Activated CD4-positive, alpha-beta T cell treated with anti-CD3 and anti-CD28 coated beads, Interleukin-2, amount 10 ng/mL, durations not matched to agents 7 days and 5 days (primary cell): Measurements from ENCODE around the gene DIAPH1. TPM values are rescaled to one million over a fixed set of nuclear protein-coding genes. Genes with fewer than 3 reads are reported as not detected.
A peak's percentile ranks its signal among the peaks of the same experiment; 100 is the strongest.

ENCODE experiments used
- CTCF ChIA-PET: fragments of 350-600 bp; sonication (Branson Sonifier 250); formaldehyde crosslinking; loops from one replicate; lab custom pipeline; 2021; ENCODE audit warnings: antibody characterized with exemption; lab: Charles Lee
- POLR2A ChIA-PET: fragments of 350-600 bp; sonication (Branson Sonifier 250); formaldehyde crosslinking; loops from one replicate; lab custom pipeline; 2021; ENCODE audit warnings: antibody characterized with exemption; lab: Charles Lee
- DNase-seq: peaks from one replicate; pipeline ENCODE4 v3.0.0-alpha.2; 2020
- H3K27ac Mint-ChIP-seq: one replicate; pipeline ENCODE4 v1.8.0; 2021; ENCODE audit warnings: mild to moderate bottlenecking, moderate library complexity, mixed read lengths
- H3K27me3 Mint-ChIP-seq: one replicate; pipeline ENCODE4 v1.8.0; 2021; ENCODE audit warnings: mixed read lengths
- H3K36me3 Mint-ChIP-seq: one replicate; pipeline ENCODE4 v1.8.0; 2021; ENCODE audit warnings: low read depth, mixed read lengths
- H3K4me1 Mint-ChIP-seq: one replicate; pipeline ENCODE4 v1.8.0; 2021; ENCODE audit warnings: mixed read lengths
- H3K4me3 Mint-ChIP-seq: one replicate; pipeline ENCODE4 v1.8.0; 2021; ENCODE audit warnings: mild to moderate bottlenecking, moderate library complexity, mixed read lengths
- H3K9me3 Mint-ChIP-seq: one replicate; pipeline ENCODE4 v1.8.0; 2021; ENCODE audit warnings: mixed read lengths
- total RNA-seq, 2 experiments: library from RNA; stranded (reverse); gene quantifications; one replicate each; pipeline ENCODE4 v1.2.3, GENCODE V29; 2021

DIAPH1 gene
- total RNA-seq, 2 experiments from 2014 or later = 297 to 302 TPM

DNA sequence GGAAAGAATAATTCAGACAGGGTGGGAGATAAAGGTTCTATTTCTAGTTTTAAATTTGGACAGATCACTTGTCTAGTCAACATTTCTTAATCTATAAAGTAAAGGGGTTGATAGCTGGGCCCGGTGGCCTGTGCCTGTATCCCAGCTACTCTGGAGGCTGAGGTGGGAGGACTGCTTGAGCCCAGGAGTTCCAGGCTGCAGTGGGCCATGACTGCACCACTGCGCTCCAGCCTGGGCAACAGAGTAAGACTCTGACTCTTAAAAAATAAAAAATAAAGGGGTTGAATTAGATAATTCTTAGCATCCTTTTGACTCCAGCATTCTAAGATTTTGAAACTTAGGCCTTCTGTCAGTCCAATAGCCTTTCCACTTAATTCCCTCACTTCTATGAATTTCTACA, 10.8 kb downstream of the DIAPH1 start:
- Mint-ChIP-seq H3K36me3 (peaks cover 48% of the 10 kb centered on the region), H3K27ac (peak overlapping the region; percentile 95), H3K9me3 (no peaks in the 10 kb centered on the region), H3K4me1 (peaks cover 92% of the 10 kb centered on the region), H3K4me3 (peak overlapping the region; percentile 66), H3K27me3 (no peaks in the 10 kb centered on the region)
- POLR2A ChIA-PET = no interaction called here
- CTCF ChIA-PET = interaction anchor here (0.6 to 3.3 kb wide), 9 partner anchors 8 to 1193 kb away, joined by 3 to 30 read pairs (median 5); partner anchors contain the start of gene DIAPH1
- no peak for DNase-seq

DNA sequence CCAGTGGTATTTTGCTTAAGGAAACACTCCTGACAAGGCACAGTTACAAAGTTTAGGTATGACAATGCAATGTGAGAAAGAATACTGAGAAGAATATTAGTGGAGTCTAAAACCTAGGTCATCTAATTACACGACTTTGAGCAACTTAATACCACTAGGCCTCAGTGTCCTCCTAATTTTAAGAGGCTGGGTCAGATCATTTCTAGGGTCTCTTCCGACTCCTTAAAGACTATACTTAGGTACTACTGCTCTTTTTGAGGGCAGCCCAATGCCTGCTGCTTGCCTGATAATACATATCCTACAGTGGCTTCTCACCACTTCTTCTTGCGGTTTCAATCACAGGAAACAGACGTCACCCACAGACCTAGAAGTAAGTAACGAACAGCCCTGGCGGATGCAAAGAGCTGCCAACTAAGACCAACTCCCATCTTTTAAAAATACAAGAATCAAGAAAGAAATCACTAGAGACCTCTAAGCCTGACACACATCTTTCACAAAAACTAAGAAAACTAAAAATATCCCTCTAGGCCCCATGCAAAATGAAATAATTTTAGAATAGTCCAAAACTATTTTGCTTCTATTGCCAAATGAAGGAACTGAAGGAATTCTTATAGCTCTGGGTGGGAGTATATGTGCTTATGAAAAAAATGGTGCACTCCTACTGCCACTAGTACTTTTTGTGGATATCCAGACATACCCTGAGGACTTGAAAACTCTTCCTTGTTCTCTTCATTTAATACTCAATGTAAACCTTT, 13.1 kb downstream of the DIAPH1 start:
- ChIA-PET POLR2A (interaction anchor here (0.6 kb wide), 1 partner anchor 490 kb away, joined by 4 read pairs; no protein-coding TSS in a partner anchor), CTCF (interaction anchor here (0.6 to 3.3 kb wide), 8 partner anchors 9 to 364 kb away, joined by 3 to 30 read pairs (median 4); partner anchors contain the start of gene DIAPH1)
- peak overlapping the region; percentile 66 for H3K4me3 Mint-ChIP-seq
- peaks cover 88% of the 10 kb centered on the region for H3K4me1 Mint-ChIP-seq
- H3K36me3 Mint-ChIP-seq = peaks cover 40% of the 10 kb centered on the region
- no peaks in the 10 kb centered on the region for H3K27me3 Mint-ChIP-seq
- H3K9me3 Mint-ChIP-seq = no peaks in the 10 kb centered on the region
- H3K27ac Mint-ChIP-seq = peak overlapping the region; percentile 95
- peak; percentile 90 for DNase-seq

DNA sequence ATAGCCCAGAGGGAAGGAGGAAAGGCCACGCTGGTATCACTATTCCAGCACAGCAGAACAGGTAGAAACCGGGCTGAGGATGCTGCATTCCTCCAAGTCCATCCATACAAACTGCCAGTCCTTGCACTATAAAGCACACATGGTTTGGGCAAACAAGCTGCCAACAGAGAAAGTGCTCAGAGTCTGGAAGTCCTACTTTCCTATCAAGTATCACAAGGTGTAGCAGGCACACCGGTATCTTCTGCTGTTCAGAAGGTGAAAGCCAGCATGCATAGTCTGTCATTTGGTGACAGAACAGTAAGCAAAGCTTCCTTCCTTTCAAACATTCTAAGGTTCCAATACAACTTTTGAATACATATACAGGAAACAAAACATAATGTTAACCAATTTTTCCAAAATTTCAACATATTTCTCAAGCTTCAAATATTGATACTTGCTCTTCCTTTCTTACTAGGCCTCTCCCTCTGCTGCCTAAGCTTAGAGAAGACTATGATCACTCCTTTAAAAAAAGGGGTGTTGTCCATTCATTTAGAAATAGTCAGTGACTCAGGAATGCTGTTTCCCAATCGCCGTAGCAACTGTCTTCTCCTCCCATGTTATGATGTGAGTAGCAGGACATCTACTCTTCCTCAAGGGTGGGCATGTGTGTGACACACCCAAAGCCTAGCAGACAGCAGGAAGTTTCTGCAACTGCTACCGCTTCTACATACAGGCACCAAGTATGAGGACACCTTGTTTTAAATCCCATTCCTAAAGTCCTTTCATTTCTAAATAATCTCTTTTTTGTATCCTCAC, 14.7 kb downstream of the DIAPH1 start:
- peak; percentile 20 for DNase-seq
- POLR2A ChIA-PET = no interaction called here
- no peaks in the 10 kb centered on the region for H3K9me3 Mint-ChIP-seq
- H3K4me1 Mint-ChIP-seq = peaks cover 90% of the 10 kb centered on the region
- peak overlapping the region; percentile 67 for H3K4me3 Mint-ChIP-seq
- CTCF ChIA-PET = interaction anchor here (1.4 to 5.3 kb wide), 5 partner anchors 12 to 46 kb away, joined by 3 to 28 read pairs (median 11); partner anchors contain the start of genes DIAPH1, HDAC3 and RELL2
- H3K36me3 Mint-ChIP-seq = peaks cover 32% of the 10 kb centered on the region
- H3K27me3 Mint-ChIP-seq = no peaks in the 10 kb centered on the region
- H3K27ac Mint-ChIP-seq = peak overlapping the region; percentile 95

- Mint-ChIP-seq H3K27me3 (no peaks in the 10 kb centered on the region), H3K9me3 (no peaks in the 10 kb centered on the region), H3K4me3 (peak overlapping the region; percentile 3), H3K36me3 (peaks cover 30% of the 10 kb centered on the region), H3K4me1 (peaks cover 88% of the 10 kb centered on the region), H3K27ac (peak overlapping the region; percentile 67)
- ChIA-PET POLR2A (no interaction called here), CTCF (interaction anchor here (1.0 to 5.3 kb wide), 7 partner anchors 11 to 49 kb away, joined by 3 to 28 read pairs (median 7); partner anchors contain the start of genes DIAPH1 and FCHSD1)
- DNase-seq = no peak
Observed at GRCh38 chr5:141602606-141603005, 16.2 kb downstream of the DIAPH1 start.

- CTCF ChIA-PET = interaction anchor here (0.8 to 4.9 kb wide), 5 partner anchors 10 to 41 kb away, joined by 3 to 38 read pairs (median 6); partner anchors contain the start of gene DIAPH1
- peaks cover 44% of the 10 kb centered on the region for H3K36me3 Mint-ChIP-seq
- H3K27ac Mint-ChIP-seq = peak overlapping the region; percentile 44
- peaks cover 77% of the 10 kb centered on the region for H3K4me1 Mint-ChIP-seq
- H3K27me3 Mint-ChIP-seq = no peaks in the 10 kb centered on the region
- H3K9me3 Mint-ChIP-seq = no peaks in the 10 kb centered on the region
- no peak for DNase-seq
- no peak overlapping the region for H3K4me3 Mint-ChIP-seq
- POLR2A ChIA-PET = no interaction called here
Observed at GRCh38 chr5:141598391-141599345, 20.1 kb downstream of the DIAPH1 start.

DNA sequence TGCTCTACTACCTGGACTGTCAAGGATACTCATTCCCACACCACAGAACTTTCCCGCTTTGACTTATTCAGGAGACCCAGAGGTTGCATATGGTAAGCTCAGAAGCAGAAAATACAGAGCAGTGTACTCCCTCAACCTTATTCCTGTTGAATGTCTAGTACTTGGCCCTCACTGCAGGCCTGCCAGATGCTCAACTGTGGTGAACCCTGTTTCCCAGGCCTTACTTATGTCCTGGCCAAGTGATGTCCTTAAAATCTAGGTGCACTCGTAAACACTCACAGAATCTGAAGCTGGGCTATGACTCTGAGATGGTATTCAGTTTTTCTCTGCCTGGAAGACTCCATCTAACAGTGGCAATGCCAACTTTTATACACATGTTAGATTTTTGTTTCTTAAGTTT, 21.0 kb downstream of the DIAPH1 start:
- H3K4me3 Mint-ChIP-seq = no peak overlapping the region
- peaks cover 44% of the 10 kb centered on the region for H3K36me3 Mint-ChIP-seq
- POLR2A ChIA-PET = no interaction called here

GRCh38 chr5:141597394-141597793, 21.4 kb downstream of the DIAPH1 start:
- Mint-ChIP-seq H3K4me1 (peaks cover 75% of the 10 kb centered on the region), H3K9me3 (no peaks in the 10 kb centered on the region), H3K27ac (peak overlapping the region; percentile 50), H3K27me3 (no peaks in the 10 kb centered on the region), H3K4me3 (no peak overlapping the region), H3K36me3 (peaks cover 42% of the 10 kb centered on the region)
- POLR2A ChIA-PET = interaction anchor here (0.6 kb wide), 1 partner anchor 95 kb away, joined by 3 read pairs; no protein-coding TSS in a partner anchor
- no peak for DNase-seq
- CTCF ChIA-PET = interaction anchor here (0.7 to 4.9 kb wide), 7 partner anchors 11 to 41 kb away, joined by 3 to 38 read pairs (median 3); partner anchors contain the start of genes DIAPH1, HDAC3 and RELL2

More for the DNA sequence above, 21.0 kb downstream of the DIAPH1 start:
- CTCF ChIA-PET = interaction anchor here (0.7 to 4.9 kb wide), 7 partner anchors 11 to 41 kb away, joined by 3 to 38 read pairs (median 3); partner anchors contain the start of genes DIAPH1, HDAC3 and RELL2
- no peak overlapping the region for H3K27ac Mint-ChIP-seq
- H3K4me1 Mint-ChIP-seq = peaks cover 75% of the 10 kb centered on the region
- H3K9me3 Mint-ChIP-seq = no peaks in the 10 kb centered on the region
- H3K27me3 Mint-ChIP-seq = no peaks in the 10 kb centered on the region
- no peak for DNase-seq

- Mint-ChIP-seq H3K36me3 (peaks cover 42% of the 10 kb centered on the region), H3K9me3 (no peaks in the 10 kb centered on the region), H3K4me3 (no peak overlapping the region), H3K27ac (peak overlapping the region; percentile 50), H3K27me3 (no peaks in the 10 kb centered on the region), H3K4me1 (peaks cover 76% of the 10 kb centered on the region)
- DNase-seq = no peak
- ChIA-PET CTCF (interaction anchor here (0.7 to 4.9 kb wide), 5 partner anchors 12 to 42 kb away, joined by 3 to 38 read pairs (median 3); partner anchors contain the start of genes DIAPH1, HDAC3 and RELL2), POLR2A (interaction anchor here (0.6 kb wide), 1 partner anchor 95 kb away, joined by 3 read pairs; no protein-coding TSS in a partner anchor)
Observed at GRCh38 chr5:141596867-141597266, 21.9 kb downstream of the DIAPH1 start.

- Mint-ChIP-seq H3K36me3 (peaks cover 47% of the 10 kb centered on the region), H3K27ac (no peak overlapping the region), H3K4me1 (peaks cover 39% of the 10 kb centered on the region), H3K4me3 (no peak overlapping the region), H3K9me3 (no peaks in the 10 kb centered on the region), H3K27me3 (no peaks in the 10 kb centered on the region)
- POLR2A ChIA-PET = no interaction called here
- no peak for DNase-seq
- CTCF ChIA-PET = interaction anchor here (0.6 to 6.4 kb wide), 4 partner anchors 26 to 145 kb away, joined by 3 to 183 read pairs (median 34); partner anchors contain the start of gene DIAPH1
Observed at GRCh38 chr5:141590127-141590526, 28.7 kb downstream of the DIAPH1 start.

GRCh38 chr5:141586246-141586645, 32.6 kb downstream of the DIAPH1 start:
- Mint-ChIP-seq H3K36me3 (peaks cover 57% of the 10 kb centered on the region), H3K27ac (no peak overlapping the region), H3K4me3 (no peak overlapping the region), H3K9me3 (no peaks in the 10 kb centered on the region), H3K4me1 (peaks cover 18% of the 10 kb centered on the region), H3K27me3 (no peaks in the 10 kb centered on the region)
- ChIA-PET POLR2A (no interaction called here), CTCF (interaction anchor here (0.7 kb wide), 1 partner anchor 8 kb away, joined by 3 read pairs; no protein-coding TSS in a partner anchor)
- DNase-seq = no peak

DNA sequence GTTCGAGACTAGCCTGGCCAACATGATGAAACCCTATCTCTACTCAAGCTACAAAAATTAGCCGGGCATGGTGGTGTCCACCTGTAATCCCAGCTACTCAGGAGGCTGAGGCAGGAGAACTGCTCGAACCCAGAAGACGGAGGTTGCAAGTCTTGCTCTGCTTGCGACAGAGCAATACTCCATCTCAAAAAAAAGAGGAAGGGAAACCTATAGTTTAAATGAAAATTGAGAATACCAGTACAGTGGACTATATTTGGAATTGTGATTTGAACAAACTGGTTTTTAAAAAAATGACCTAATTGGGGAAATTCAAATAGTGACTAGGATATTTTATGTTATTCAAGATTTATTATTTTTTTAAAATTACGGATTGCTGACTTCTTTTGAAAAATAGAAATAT, 33.2 kb downstream of the DIAPH1 start:
- H3K27me3 Mint-ChIP-seq = no peaks in the 10 kb centered on the region
- ChIA-PET POLR2A (no interaction called here), CTCF (interaction anchor here (0.8 to 2.0 kb wide), 3 partner anchors 22 to 33 kb away, joined by 4 to 11 read pairs (median 5); partner anchors contain the start of gene DIAPH1)
- no peaks in the 10 kb centered on the region for H3K9me3 Mint-ChIP-seq
- DNase-seq = no peak
- H3K27ac Mint-ChIP-seq = no peak overlapping the region
- H3K4me1 Mint-ChIP-seq = peaks cover 11% of the 10 kb centered on the region
- no peak overlapping the region for H3K4me3 Mint-ChIP-seq
- peaks cover 62% of the 10 kb centered on the region for H3K36me3 Mint-ChIP-seq
